NCI-H146 treated with DMSO at 0.1 percent for 48 hours (cell line): ENCODE results near the gene ADPRH.
A peak's percentile ranks its signal among the peaks of the same experiment; 100 is the strongest.
"Not testable (repeated sequence)": the region's sequence is repeated elsewhere in the genome, so short reads cannot be mapped to it uniquely, and the experiment has no call there.

Source experiments
- DNase-seq: peaks from one replicate; lab custom pipeline; 2025; ENCODE audit not compliant: unreplicated experiment; lab: John Stamatoyannopoulos, UW

Gene ADPRH

GRCh38 chr3:119579366-119580066 lies at the start of gene ADPRH:
ADPRH (plus strand) TSS chr3:119579492; CDS start chr3:119582170, 2,678 bp downstream.
- DNase-seq, result peak; percentile 43

GRCh38 chr3:119529883-119530282 lies 49.4 kb upstream of the ADPRH start:
- DNase-seq, result no peak

- DNase-seq, result no peak
Observed at GRCh38 chr3:119530456-119530855, 48.8 kb upstream of the ADPRH start.

GRCh38 chr3:119531151-119531550 lies 48.1 kb upstream of the ADPRH start:
- no peak for DNase-seq

GRCh38 chr3:119534296-119534695 lies 45.0 kb upstream of the ADPRH start:
- DNase-seq, result no peak

GRCh38 chr3:119536757-119537156 lies 42.5 kb upstream of the ADPRH start:
- DNase-seq, result no peak

GRCh38 chr3:119538772-119539171 lies 40.5 kb upstream of the ADPRH start:
- no peak for DNase-seq

- no peak for DNase-seq
Observed at GRCh38 chr3:119541547-119541946, 37.7 kb upstream of the ADPRH start.

GRCh38 chr3:119542168-119542767 lies 37.0 kb upstream of the ADPRH start:
- no peak for DNase-seq

- DNase-seq, result no peak
Observed at GRCh38 chr3:119543147-119543546, 36.1 kb upstream of the ADPRH start.

- DNase-seq, result no peak
Observed at GRCh38 chr3:119547227-119547626, 32.1 kb upstream of the ADPRH start.

GRCh38 chr3:119548341-119548740 lies 31.0 kb upstream of the ADPRH start:
- DNase-seq, result no peak

- no peak for DNase-seq
Observed at GRCh38 chr3:119550192-119550910, 28.9 kb upstream of the ADPRH start.

GRCh38 chr3:119551598-119551997 lies 27.7 kb upstream of the ADPRH start:
- no peak for DNase-seq

GRCh38 chr3:119552928-119553327 lies 26.4 kb upstream of the ADPRH start:
- DNase-seq, result not testable (repeated sequence)

- no peak for DNase-seq
Observed at GRCh38 chr3:119553823-119554415, 25.4 kb upstream of the ADPRH start.

- no peak for DNase-seq
Observed at GRCh38 chr3:119555309-119555735, 24.0 kb upstream of the ADPRH start.

- DNase-seq, result no peak
Observed at GRCh38 chr3:119555929-119556328, 23.4 kb upstream of the ADPRH start.

GRCh38 chr3:119557192-119557876 lies 22.0 kb upstream of the ADPRH start:
- no peak for DNase-seq

- DNase-seq, result no peak
Observed at GRCh38 chr3:119557877-119558269, 21.4 kb upstream of the ADPRH start.
